GM12874 (cell line): ENCODE results near the gene GABRD.

Experiments
- CTCF ChIP-seq: IDR thresholded peaks from 2 replicates; pipeline ENCODE4 v1.5.1; 2011; ENCODE audit warnings: low read depth, mild to moderate bottlenecking, control low read depth, low read length, moderate library complexity; ENCODE audit not compliant: insufficient read depth

The GABRD gene

GRCh38 chr1:2067981-2068380 is 48.8 kb downstream of the GABRD start:
- TF ChIP-seq CTCF: no peak

DNA sequence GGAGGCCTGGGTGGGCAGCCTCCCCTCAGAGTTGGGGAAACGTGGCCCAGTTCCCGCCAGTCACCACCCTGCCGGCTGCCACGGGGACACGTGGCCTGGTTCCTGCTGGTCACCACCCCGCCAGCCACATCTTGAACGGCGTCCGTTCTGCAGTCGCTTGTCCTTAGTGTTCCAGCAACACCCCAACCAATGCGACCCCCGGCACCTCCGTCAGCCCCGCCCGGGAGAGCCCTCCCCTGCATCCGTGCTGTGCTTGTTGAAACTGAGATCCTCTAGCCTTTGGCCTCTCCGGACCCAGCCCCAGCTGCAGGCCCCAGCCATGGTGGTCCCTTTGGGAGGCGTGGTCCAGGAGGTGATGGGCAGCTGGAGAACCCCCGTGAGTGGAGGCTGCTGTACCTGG is 49.8 kb downstream of the GABRD start:
- no peak for TF ChIP-seq CTCF

GRCh38 chr1:2070016-2070415 is 50.9 kb downstream of the GABRD start:
- no peak for TF ChIP-seq CTCF

GRCh38 chr1:2070800-2071530 is 51.8 kb downstream of the GABRD start:
- no peak for TF ChIP-seq CTCF

DNA sequence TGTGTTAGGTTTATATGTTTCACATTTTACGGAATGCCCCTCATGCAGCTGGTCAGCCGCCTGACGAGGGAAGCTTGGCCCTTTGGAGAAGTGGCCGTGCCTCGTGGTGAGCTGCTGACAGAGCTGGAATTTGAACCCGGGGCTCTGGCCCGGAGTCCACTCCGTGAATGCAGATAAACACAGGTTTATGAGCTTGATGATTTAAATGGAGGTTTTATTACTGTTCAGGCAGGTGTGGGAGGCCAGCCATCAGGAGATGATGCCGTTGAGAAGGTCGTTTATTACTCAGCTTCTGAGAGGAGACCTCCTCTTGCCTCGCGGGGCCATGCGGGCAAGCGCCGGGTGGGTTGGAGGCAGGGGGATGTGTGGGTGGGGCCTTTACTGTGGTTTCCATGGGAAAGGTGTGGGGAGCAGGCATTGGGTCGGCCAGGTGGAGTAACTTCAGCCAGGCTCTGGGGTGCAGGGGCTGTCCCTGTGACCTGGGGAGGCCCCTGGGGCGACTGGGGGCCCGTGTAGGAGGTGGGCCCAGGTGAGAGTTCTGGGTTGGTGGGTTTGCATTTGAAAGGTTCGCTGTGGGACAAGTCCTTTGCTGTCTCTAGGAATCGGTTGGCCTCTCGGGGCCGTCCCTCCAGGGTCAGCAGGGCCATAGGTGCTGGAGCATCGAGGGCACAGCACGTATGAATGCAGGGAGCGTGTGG is 53.1 kb downstream of the GABRD start:
- no peak for TF ChIP-seq CTCF

DNA sequence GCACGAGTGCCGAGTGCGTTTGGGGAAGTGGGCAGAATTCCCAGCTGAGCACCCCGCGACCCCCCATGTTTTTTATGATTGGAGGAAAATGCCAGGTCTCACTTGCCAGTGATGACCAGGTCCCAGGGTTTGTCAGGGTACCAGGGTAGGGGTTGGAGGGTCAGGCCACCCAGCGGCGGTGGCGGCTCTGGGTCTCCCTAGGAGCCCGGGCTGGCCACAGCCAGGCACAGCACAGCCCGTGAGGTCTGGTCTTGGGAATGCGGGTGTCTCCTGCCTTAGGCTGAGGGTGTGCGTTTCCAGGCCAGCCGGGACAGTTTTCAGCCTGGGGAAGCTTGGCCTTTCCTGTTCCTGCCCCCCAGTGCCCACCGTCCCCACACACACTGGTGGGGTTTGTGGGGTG is 53.7 kb downstream of the GABRD start:
- no peak for TF ChIP-seq CTCF

DNA sequence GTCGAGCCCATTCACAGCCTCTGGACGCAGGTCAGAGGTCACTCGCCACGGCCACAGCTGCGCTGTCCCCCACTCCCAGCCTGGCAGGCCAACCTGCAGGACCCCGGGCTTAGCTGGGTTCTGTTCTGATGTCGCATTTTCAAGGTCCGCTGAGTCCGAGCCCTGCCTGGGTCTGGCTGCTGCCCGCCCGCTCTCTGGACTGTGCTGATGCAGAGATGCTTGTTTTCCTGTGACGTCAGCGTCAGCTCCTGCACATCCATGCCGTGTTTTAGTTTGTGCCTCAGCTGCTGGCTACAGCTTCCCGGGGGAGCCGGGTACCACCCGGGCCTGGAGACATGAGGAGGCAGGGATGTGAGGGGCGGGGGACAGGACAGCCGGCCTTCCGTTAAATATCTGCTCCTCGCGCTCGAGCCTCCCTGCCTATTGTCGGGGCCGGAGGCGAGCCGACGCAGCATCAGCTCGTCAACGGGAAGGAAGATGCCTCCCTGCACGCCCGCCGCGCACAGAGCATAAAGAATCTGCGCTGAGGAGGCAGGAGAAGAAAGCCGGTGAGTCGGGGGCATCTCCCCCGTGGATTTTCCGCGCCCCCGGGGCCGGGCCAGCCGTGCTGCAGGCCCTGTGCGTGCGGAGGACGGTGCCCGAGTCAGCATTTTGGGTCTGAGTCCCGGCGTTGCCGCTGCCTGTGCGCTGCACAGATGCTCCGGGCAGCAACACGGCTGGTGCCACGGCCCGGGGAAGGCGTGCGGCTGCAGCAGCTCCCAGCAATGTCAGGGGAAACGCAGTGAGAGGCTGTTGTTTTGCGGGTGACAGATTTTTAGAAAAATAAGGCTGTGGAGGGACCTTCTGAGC is 54.5 kb downstream of the GABRD start:
- TF ChIP-seq CTCF: no peak
